HFF-Myc (cell line): Measurements from ENCODE around the gene PPP1CA.

Experiments used
- DNase-seq: peaks from one replicate; pipeline ENCODE4 v3.0.0-alpha.2; 2011; ENCODE audit warnings: low read depth; ENCODE audit errors: extremely low read depth
- H3K4me3 ChIP-seq: replicated peaks from 2 replicates; pipeline ENCODE4 v1.5.1; 2011; ENCODE audit warnings: low read depth, mild to moderate bottlenecking, control low read depth, low read length
- TF ChIP-seq, protein P1 (sequence below): IDR thresholded peaks from 2 replicates; pipeline ENCODE4 v1.5.1; 2012; ENCODE audit warnings: mild to moderate bottlenecking, low read depth, low read length, control low read depth; ENCODE audit errors: missing control alignments

PPP1CA gene

DNA sequence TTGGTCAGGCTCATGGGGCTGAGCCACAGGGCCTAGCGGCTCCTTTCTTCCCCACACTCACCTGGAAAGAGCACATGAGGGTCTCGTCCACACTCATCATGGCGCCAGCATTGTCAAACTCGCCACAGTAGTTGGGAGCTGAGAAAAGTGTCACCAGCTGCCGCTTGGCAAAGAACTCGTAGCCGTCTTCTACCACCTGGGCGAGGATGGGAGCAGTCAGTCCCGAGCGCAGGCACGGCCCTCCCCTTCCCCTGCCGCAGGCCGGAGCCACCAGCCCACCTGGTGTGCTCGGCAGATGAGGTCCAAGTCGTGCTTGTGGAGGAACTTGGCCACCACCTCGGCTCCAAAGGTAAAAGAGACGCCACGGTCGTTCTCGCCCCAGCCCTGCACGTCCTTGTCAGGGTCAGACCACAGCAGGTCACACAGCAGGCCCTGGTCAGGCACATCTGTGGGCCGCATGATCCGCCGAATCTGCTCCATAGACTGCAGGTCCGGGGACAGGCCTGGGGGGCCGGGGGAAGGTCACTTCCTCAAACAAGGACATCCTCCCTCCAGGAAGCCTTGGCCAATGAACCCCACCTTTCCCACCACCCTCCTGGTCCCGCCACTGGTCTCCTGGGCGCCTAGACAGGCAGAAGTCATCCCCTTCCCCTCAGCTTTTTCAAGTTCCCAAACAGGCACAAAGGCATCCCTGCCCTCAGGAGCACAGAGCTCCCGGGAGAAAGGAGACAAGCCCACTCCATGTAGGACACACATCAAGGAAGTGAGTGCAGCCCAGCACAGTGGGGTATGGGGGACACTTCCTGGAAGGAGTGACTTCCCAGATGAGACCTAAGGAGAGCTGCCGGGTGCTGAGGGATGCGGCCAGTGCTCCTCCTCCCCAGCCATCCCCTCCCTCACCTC is 2.7 kb downstream of the PPP1CA start:
- DNase-seq: no peak
- TF ChIP-seq, protein P1, sequence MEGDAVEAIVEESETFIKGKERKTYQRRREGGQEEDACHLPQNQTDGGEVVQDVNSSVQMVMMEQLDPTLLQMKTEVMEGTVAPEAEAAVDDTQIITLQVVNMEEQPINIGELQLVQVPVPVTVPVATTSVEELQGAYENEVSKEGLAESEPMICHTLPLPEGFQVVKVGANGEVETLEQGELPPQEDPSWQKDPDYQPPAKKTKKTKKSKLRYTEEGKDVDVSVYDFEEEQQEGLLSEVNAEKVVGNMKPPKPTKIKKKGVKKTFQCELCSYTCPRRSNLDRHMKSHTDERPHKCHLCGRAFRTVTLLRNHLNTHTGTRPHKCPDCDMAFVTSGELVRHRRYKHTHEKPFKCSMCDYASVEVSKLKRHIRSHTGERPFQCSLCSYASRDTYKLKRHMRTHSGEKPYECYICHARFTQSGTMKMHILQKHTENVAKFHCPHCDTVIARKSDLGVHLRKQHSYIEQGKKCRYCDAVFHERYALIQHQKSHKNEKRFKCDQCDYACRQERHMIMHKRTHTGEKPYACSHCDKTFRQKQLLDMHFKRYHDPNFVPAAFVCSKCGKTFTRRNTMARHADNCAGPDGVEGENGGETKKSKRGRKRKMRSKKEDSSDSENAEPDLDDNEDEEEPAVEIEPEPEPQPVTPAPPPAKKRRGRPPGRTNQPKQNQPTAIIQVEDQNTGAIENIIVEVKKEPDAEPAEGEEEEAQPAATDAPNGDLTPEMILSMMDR: no peak
- H3K4me3 ChIP-seq: no peak overlapping the region

DNA sequence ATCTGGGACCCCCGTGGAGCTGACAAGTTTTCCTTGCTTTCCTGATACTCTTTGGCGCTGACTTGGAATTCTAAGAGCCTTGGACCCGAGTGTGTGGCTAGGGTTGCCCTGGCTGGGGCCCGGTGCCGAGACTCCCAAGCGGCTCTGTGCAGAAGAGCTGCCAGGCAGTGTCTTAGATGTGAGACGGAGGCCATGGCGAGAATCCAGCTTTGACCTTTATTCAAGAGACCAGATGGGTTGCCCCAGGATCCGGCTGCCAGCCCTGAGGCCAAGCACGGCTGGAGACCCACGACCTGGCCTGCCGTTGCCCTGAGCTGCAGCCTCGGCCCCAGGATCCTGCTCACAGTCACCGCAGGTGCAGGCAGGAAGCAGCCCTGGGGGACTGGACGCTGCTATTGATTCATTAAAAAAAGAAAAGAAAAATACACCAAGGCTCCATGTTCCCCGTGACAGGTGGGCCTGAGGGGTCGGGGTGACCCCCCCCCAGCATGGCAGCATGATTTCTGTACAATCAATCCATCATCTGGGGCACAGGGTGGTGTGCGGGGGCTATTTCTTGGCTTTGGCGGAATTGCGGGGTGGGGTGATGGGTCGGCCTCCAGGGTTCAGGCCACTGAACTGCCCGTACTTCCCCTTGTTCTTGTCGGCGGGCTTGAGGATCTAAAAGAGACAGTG is 3.5 kb downstream of the PPP1CA start:
- DNase-seq: no peak
- H3K4me3 ChIP-seq: no peak overlapping the region
- TF ChIP-seq, protein P1: no peak

- no peak for DNase-seq
Observed at GRCh38 chr11:67397536-67397935, 4.1 kb downstream of the PPP1CA start.

GRCh38 chr11:67396587-67397389 is 4.9 kb downstream of the PPP1CA start:
- no peak overlapping the region for H3K4me3 ChIP-seq
- no peak for DNase-seq
- TF ChIP-seq, protein P1: no peak

More at GRCh38 chr11:67397536-67397935, 4.1 kb downstream of the PPP1CA start:
- TF ChIP-seq, protein P1: no peak
- no peak overlapping the region for H3K4me3 ChIP-seq

DNA sequence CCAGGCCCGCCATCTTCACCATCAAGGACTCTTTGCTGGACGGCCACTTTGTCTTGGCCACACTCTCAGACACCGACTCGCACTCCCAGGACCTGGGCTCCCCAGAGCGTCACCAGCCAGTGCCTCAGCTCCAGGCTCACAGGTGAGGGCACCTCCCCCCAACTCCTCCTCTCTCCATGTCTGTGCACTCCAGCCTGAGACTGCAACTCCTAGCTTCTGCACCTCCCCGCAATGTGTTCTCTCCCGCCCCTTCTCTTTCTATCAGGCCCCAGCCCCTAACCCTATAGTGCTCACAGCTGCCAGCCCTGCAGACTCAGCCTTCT is 5.4 kb downstream of the PPP1CA start:
- TF ChIP-seq, protein P1: no peak
- no peak overlapping the region for H3K4me3 ChIP-seq
- DNase-seq: no peak

DNA sequence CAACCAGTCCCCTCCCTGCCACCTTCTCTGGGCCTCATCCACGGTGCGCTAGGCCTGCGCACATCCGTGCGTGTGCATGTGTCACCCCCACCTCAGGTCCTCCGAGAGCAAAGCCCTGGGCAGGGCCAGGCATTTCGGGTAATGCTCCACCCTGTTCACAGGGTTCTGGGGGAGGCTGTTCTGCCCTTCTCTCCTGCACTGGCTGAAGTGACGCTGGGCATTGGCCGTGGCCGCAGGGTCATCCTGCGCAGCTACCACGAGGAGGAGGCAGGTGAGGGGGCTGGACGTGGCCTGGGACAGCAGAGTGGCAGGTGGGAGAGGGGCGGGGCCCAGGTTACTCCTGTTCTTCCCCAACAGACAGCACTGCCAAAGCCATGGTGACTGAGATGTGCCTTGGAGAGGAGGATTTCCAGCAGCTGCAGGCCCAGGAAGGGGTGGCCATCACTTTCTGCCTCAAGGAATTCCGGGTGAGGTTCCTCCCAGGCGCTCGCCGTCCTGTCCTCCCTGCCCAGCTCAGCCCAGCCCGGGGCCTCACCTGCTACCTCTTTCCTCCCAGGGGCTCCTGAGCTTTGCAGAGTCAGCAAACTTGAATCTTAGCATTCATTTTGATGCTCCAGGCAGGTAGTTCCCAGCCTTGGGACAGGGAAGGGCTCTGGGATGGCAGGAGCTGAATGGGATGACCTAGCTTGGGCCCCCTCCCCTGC is 6.0 kb downstream of the PPP1CA start:
- TF ChIP-seq, protein P1: no peak
- DNase-seq: no peak
- H3K4me3 ChIP-seq: no peak overlapping the region
